ENCODE data around the gene TBC1D8.

The TBC1D8 gene

GRCh38 chr2:101014264-101014857 is 136.8 kb downstream of the TBC1D8 start:
- no peak for ATAC-seq

GRCh38 chr2:101012706-101013181 is 138.4 kb downstream of the TBC1D8 start:
- ATAC-seq = no peak

More at GRCh38 chr2:101014264-101014857, 136.8 kb downstream of the TBC1D8 start:
- TF ChIP-seq ZNF8 (CRISPR knock-in tag; IDR thresholded peaks at IDR 0.05) (no peak), ZC3H10 (CRISPR knock-in tag; IDR thresholded peaks at IDR 0.05) (no peak), CSDC2 (CRISPR knock-in tag; IDR thresholded peaks at IDR 0.05) (no peak), ZFP3 (CRISPR knock-in tag; IDR thresholded peaks at IDR 0.05) (no peak)

DNA sequence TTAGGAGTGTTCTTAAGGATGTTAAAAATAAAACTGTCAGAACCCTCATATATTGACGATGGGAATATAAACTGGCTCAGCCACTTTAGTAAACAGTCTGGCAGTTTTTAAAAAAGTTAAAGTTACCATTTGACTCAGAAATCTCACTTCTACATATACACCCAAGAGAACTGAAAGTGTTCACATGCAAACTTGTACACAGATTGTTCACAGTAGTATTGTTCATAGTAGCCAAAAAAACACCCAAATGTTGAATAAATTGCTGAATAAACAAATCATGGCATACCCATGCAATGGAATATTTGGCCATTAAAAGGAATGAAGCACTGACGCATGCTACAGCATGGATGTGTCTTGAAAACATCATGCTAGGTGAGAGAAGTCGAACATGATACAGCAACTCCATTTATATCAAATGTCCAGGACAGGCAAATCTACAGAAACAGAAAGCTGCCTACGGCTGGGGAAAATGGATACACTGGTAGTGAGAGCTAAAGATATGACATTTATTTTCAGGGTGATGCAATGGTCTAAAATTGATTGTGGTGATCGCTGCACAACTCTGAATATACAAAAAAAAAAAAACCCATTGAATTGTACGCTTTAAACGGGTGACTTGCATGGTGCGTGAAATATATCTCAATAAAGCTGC is 139.0 kb downstream of the TBC1D8 start:
- TF ChIP-seq ZFP30 (CRISPR knock-in tag; IDR thresholded peaks at IDR 0.05) = no peak
- TF ChIP-seq POU6F1 (CRISPR knock-in tag; IDR thresholded peaks at IDR 0.05; ENCODE audit: borderline replicate concordance, low read depth) = no peak
- TF ChIP-seq ARNTL (CRISPR knock-in tag; IDR thresholded peaks at IDR 0.05; ENCODE audit: borderline replicate concordance, low read depth) = no peak
- TF ChIP-seq PATZ1 (CRISPR knock-in tag; IDR thresholded peaks at IDR 0.05; ENCODE audit: borderline replicate concordance) = no peak
- TF ChIP-seq ZNF8 (CRISPR knock-in tag; IDR thresholded peaks at IDR 0.05) = no peak
- TF ChIP-seq PPARA (CRISPR knock-in tag; IDR thresholded peaks at IDR 0.05; ENCODE audit: borderline replicate concordance) = no peak
- ATAC-seq = no peak

More at GRCh38 chr2:101012706-101013181, 138.4 kb downstream of the TBC1D8 start:
- TF ChIP-seq SNAI2 (CRISPR knock-in tag; IDR thresholded peaks at IDR 0.05) (no peak), ZNF8 (CRISPR knock-in tag; IDR thresholded peaks at IDR 0.05) (no peak), CSRNP3 (CRISPR knock-in tag; IDR thresholded peaks at IDR 0.05) (no peak), OSR1 (CRISPR knock-in tag; IDR thresholded peaks at IDR 0.05) (no peak), PATZ1 (CRISPR knock-in tag; IDR thresholded peaks at IDR 0.05; ENCODE audit: borderline replicate concordance) (no peak), ZC3H10 (CRISPR knock-in tag; IDR thresholded peaks at IDR 0.05) (no peak), ZFP30 (CRISPR knock-in tag; IDR thresholded peaks at IDR 0.05) (no peak), PPARA (CRISPR knock-in tag; IDR thresholded peaks at IDR 0.05; ENCODE audit: borderline replicate concordance) (no peak), ZNF565 (CRISPR knock-in tag; conservative IDR thresholded peaks at IDR 0.05; ENCODE audit: low read depth) (no peak), CREB5 (CRISPR knock-in tag; IDR thresholded peaks at IDR 0.05; ENCODE audit: low read depth) (no peak), ZNF70 (CRISPR knock-in tag; IDR thresholded peaks at IDR 0.05) (no peak), GLIS3 (CRISPR knock-in tag; IDR thresholded peaks at IDR 0.05) (no peak), RARB (CRISPR knock-in tag; IDR thresholded peaks at IDR 0.05) (no peak), CSDC2 (CRISPR knock-in tag; IDR thresholded peaks at IDR 0.05) (no peak), ARNTL (CRISPR knock-in tag; IDR thresholded peaks at IDR 0.05; ENCODE audit: borderline replicate concordance, low read depth) (no peak), ZFP3 (CRISPR knock-in tag; IDR thresholded peaks at IDR 0.05) (no peak), TOX (CRISPR knock-in tag; IDR thresholded peaks at IDR 0.05; ENCODE audit: borderline replicate concordance) (no peak)
- TF ChIP-seq, protein P1, sequence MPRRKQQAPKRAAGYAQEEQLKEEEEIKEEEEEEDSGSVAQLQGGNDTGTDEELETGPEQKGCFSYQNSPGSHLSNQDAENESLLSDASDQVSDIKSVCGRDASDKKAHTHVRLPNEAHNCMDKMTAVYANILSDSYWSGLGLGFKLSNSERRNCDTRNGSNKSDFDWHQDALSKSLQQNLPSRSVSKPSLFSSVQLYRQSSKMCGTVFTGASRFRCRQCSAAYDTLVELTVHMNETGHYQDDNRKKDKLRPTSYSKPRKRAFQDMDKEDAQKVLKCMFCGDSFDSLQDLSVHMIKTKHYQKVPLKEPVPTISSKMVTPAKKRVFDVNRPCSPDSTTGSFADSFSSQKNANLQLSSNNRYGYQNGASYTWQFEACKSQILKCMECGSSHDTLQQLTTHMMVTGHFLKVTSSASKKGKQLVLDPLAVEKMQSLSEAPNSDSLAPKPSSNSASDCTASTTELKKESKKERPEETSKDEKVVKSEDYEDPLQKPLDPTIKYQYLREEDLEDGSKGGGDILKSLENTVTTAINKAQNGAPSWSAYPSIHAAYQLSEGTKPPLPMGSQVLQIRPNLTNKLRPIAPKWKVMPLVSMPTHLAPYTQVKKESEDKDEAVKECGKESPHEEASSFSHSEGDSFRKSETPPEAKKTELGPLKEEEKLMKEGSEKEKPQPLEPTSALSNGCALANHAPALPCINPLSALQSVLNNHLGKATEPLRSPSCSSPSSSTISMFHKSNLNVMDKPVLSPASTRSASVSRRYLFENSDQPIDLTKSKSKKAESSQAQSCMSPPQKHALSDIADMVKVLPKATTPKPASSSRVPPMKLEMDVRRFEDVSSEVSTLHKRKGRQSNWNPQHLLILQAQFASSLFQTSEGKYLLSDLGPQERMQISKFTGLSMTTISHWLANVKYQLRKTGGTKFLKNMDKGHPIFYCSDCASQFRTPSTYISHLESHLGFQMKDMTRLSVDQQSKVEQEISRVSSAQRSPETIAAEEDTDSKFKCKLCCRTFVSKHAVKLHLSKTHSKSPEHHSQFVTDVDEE (CRISPR knock-in tag; IDR thresholded peaks at IDR 0.05) = no peak

Data from SK-N-SH treated with all-trans-retinoic acid at 6 μM for 48 hours (cell line).